Esophagus squamous epithelium (tissue), 5 donors: ENCODE measurements around the gene ZMYND11. TPM values are rescaled to one million over a fixed set of nuclear protein-coding genes. Genes with fewer than 3 reads are reported as not detected.
A peak's percentile ranks its signal among the peaks of the same experiment; 100 is the strongest.

Experiments used
- DNase-seq: peaks from one replicate; lab custom pipeline; 2025; lab: John Stamatoyannopoulos, UW
- H3K27ac ChIP-seq, 4 donors: fragments of 200-600 bp; sonication (generic); one replicate each; pipeline ENCODE4 v1.5.1; 2016 to 2019; ENCODE audit warnings: mild to moderate bottlenecking in 1 of 4
- H3K27me3 ChIP-seq, 4 donors: fragments of 200-600 bp; sonication (generic); 1 replicate in 3 of 4; 2 replicates in 1 of 4; pipeline versions ENCODE4 v1.5.1 to v1.6.0; 2017 to 2021; ENCODE audit warnings: antibody characterized with exemption in 1 of 4
- H3K36me3 ChIP-seq, 3 donors: fragments of 200-600 bp; sonication (generic); one replicate each; pipeline ENCODE4 v1.5.1; 2016 to 2019
- H3K4me1 ChIP-seq, 3 donors: fragments of 200-600 bp; sonication (generic); one replicate each; pipeline ENCODE4 v1.5.1; 2017 to 2019
- H3K4me3 ChIP-seq, 4 donors: fragments of 200-600 bp; sonication (generic); 1 replicate in 3 of 4; 2 replicates in 1 of 4; pipeline ENCODE4 v1.5.1; 2016 to 2019; ENCODE audit warnings: mild to moderate bottlenecking in 2 of 4, moderate library complexity in 1 of 4
- H3K9me3 ChIP-seq, 3 donors: fragments of 200-600 bp; sonication (generic); one replicate each; pipeline ENCODE4 v1.5.1; 2016 to 2019
- CTCF ChIP-seq, 6 experiments: fragments of 450-650 bp in 4 of 6; fragments of 200-600 bp in 2 of 6; sonication (generic) in 2 of 6; IDR thresholded peaks; one replicate each; pipeline ENCODE4 v1.5.1; 2016 to 2019; ENCODE audit warnings: antibody characterized with exemption in 6 of 6, mild to moderate bottlenecking in 4 of 6, moderate library complexity in 4 of 6
- POLR2A ChIP-seq, 4 donors: fragments of 450-650 bp; IDR thresholded peaks; one replicate each; pipeline ENCODE4 v1.6.1; 2017; ENCODE audit warnings: antibody characterized with exemption in 4 of 4, mild to moderate bottlenecking in 4 of 4, moderate library complexity in 3 of 4
- WGBS, 2 donors: methylation state at CpG; one replicate each; pipeline ENCODE4 v1.1.5; 2018; 5-methylcytosine and 5-hydroxymethylcytosine counted together
- intact Hi-C: fragments of 100-400 bp; cut with DNase I; formaldehyde crosslinking; loops from one replicate; pipeline ENCODE4 v1.15.0; 2022
- total RNA-seq, 4 donors: library from RNA; depleted of rRNA; stranded (reverse); fragments of >200 nt; gene quantifications; one replicate each; pipeline ENCODE4 v1.1.0, GENCODE V29; 2016
- donor health status: DM: yes; HTN: yes; CAD: no.

ZMYND11 gene
- total RNA-seq, 4 donors from 2014 or later, result 22.9 to 67.9 (median 32.2) TPM

- no peaks in the 10 kb centered on the region for H3K36me3 ChIP-seq
- H3K9me3 ChIP-seq, result no peaks in the 10 kb centered on the region
- H3K4me3 ChIP-seq, result no peak overlapping the region
- H3K27ac ChIP-seq, result no peak overlapping the region
- H3K4me1 ChIP-seq, result peaks cover 0 to 23% (median 8%) of the 10 kb centered on the region in 3 donors
- no peaks in the 10 kb centered on the region for H3K27me3 ChIP-seq
- WGBS, 2 donors, result 32 to 36% methylated on average over 2 of the region's 2 CpGs
- intact Hi-C loops, result no loop called here
- TF ChIP-seq POLR2A (IDR thresholded peaks at IDR 0.05), result no peak
- TF ChIP-seq CTCF (IDR thresholded peaks at IDR 0.05), result no peak
- DNase-seq, result no peak
Observed at GRCh38 chr10:219731-220472, 84.6 kb downstream of the ZMYND11 start.

- Histone ChIP-seq H3K27ac (no peak overlapping the region), H3K4me3 (no peak overlapping the region), H3K36me3 (no peaks in the 10 kb centered on the region), H3K4me1 (peaks cover 0 to 34% (median 4%) of the 10 kb centered on the region in 3 donors), H3K27me3 (no peaks in the 10 kb centered on the region), H3K9me3 (no peaks in the 10 kb centered on the region)
- intact Hi-C loops, result no loop called here
- TF ChIP-seq POLR2A (IDR thresholded peaks at IDR 0.05) (no peak), CTCF (IDR thresholded peaks at IDR 0.05) (no peak)
- WGBS, 2 donors, result 57 to 67% methylated on average over 3 of the region's 3 CpGs
- DNase-seq, result no peak
Observed at GRCh38 chr10:224571-224970, 89.3 kb downstream of the ZMYND11 start.

- no peak for DNase-seq
- H3K9me3 ChIP-seq, result no peaks in the 10 kb centered on the region
- no peak overlapping the region for H3K27ac ChIP-seq
- TF ChIP-seq CTCF (IDR thresholded peaks at IDR 0.05) (no peak), POLR2A (IDR thresholded peaks at IDR 0.05) (no peak)
- H3K4me3 ChIP-seq, result no peak overlapping the region
- peaks cover 0 to 24% (median 4%) of the 10 kb centered on the region in 3 donors for H3K4me1 ChIP-seq
- intact Hi-C loops, result no loop called here
- no peaks in the 10 kb centered on the region for H3K36me3 ChIP-seq
- no peaks in the 10 kb centered on the region for H3K27me3 ChIP-seq
- WGBS, 2 donors, result 92 to 98% methylated on average over 2 of the region's 2 CpGs
Observed at GRCh38 chr10:226018-226417, 90.8 kb downstream of the ZMYND11 start.

GRCh38 chr10:227014-227413 lies 91.8 kb downstream of the ZMYND11 start:
- 19 to 56% methylated on average over 2 of the region's 2 CpGs for WGBS, 2 donors
- peaks cover 0 to 24% (median 4%) of the 10 kb centered on the region in 3 donors for H3K4me1 ChIP-seq
- no peaks in the 10 kb centered on the region for H3K36me3 ChIP-seq
- no peak overlapping the region for H3K27ac ChIP-seq
- H3K9me3 ChIP-seq, result no peaks in the 10 kb centered on the region
- intact Hi-C loops, result no loop called here
- no peaks in the 10 kb centered on the region for H3K27me3 ChIP-seq
- no peak for DNase-seq
- H3K4me3 ChIP-seq, result no peak overlapping the region
- TF ChIP-seq CTCF (IDR thresholded peaks at IDR 0.05) (no peak), POLR2A (IDR thresholded peaks at IDR 0.05) (no peak)

- intact Hi-C loops, result no loop called here
Observed at GRCh38 chr10:228366-228765, 93.1 kb downstream of the ZMYND11 start.

More at GRCh38 chr10:228366-228765, 93.1 kb downstream of the ZMYND11 start:
- H3K4me1 ChIP-seq, result peaks cover 0 to 24% (median 4%) of the 10 kb centered on the region in 3 donors
- TF ChIP-seq POLR2A (IDR thresholded peaks at IDR 0.05) (no peak), CTCF (IDR thresholded peaks at IDR 0.05) (no peak)
- 46 to 66% methylated on average over 6 of the region's 6 CpGs for WGBS, 2 donors
- no peak for DNase-seq
- no peaks in the 10 kb centered on the region for H3K9me3 ChIP-seq
- no peak overlapping the region for H3K4me3 ChIP-seq
- no peaks in the 10 kb centered on the region for H3K36me3 ChIP-seq
- peak overlapping the region in 1 of 4 donors; percentile 33 for H3K27ac ChIP-seq
- no peaks in the 10 kb centered on the region for H3K27me3 ChIP-seq
